ENCODE data around the gene ZFPL1. TPM values are rescaled to one million over a fixed set of nuclear protein-coding genes. Genes with fewer than 3 reads are reported as not detected.

The ZFPL1 gene
- total RNA-seq, 2 donors from 2014 or later = 40.7 to 50.2 TPM

- Mint-ChIP-seq H3K4me3 (no peak overlapping the region), H3K36me3 (ENCODE audit: low read depth) (no peaks in the 10 kb centered on the region), H3K4me1 (peaks cover 4% of the 10 kb centered on the region), H3K27ac (no peak overlapping the region), H3K27me3 (peaks cover 6% of the 10 kb centered on the region)
- ATAC-seq = no peak
- DNase-seq = no peak
- H3K9me3 ChIP-seq (ENCODE audit: control insufficient read depth, low read length, poor library complexity, severe bottlenecking) = no peaks in the 10 kb centered on the region
Measured at GRCh38 chr11:65066805-65067291, 17.2 kb upstream of the ZFPL1 start.

GRCh38 chr11:65067446-65067845 is 16.6 kb upstream of the ZFPL1 start:
- ATAC-seq (no peak), DNase-seq (no peak)
- no peaks in the 10 kb centered on the region for H3K4me1 Mint-ChIP-seq
- no peak overlapping the region for H3K27ac Mint-ChIP-seq
- H3K9me3 ChIP-seq (ENCODE audit: control insufficient read depth, low read length, poor library complexity, severe bottlenecking) = no peaks in the 10 kb centered on the region
- no peak overlapping the region for H3K4me3 Mint-ChIP-seq
- H3K36me3 Mint-ChIP-seq (ENCODE audit: low read depth) = no peaks in the 10 kb centered on the region
- peaks cover 6% of the 10 kb centered on the region for H3K27me3 Mint-ChIP-seq

- ATAC-seq = no peak
- no peaks in the 10 kb centered on the region for H3K4me1 Mint-ChIP-seq
- H3K27me3 Mint-ChIP-seq = no peaks in the 10 kb centered on the region
- no peak overlapping the region for H3K4me3 Mint-ChIP-seq
- DNase-seq = no peak
- no peaks in the 10 kb centered on the region for H3K36me3 Mint-ChIP-seq (ENCODE audit: low read depth)
- H3K9me3 ChIP-seq (ENCODE audit: control insufficient read depth, low read length, poor library complexity, severe bottlenecking) = no peaks in the 10 kb centered on the region
- H3K27ac Mint-ChIP-seq = no peak overlapping the region
Measured at GRCh38 chr11:65069217-65069616, 14.8 kb upstream of the ZFPL1 start.

GRCh38 chr11:65071907-65072630 is 12.0 kb upstream of the ZFPL1 start:
- Mint-ChIP-seq H3K36me3 (ENCODE audit: low read depth) (no peaks in the 10 kb centered on the region), H3K4me3 (no peak overlapping the region), H3K4me1 (no peaks in the 10 kb centered on the region), H3K27me3 (no peaks in the 10 kb centered on the region), H3K27ac (no peak overlapping the region)
- no peak for DNase-seq
- no peaks in the 10 kb centered on the region for H3K9me3 ChIP-seq (ENCODE audit: control insufficient read depth, low read length, poor library complexity, severe bottlenecking)
- no peak for ATAC-seq

- Mint-ChIP-seq H3K4me1 (no peaks in the 10 kb centered on the region), H3K27me3 (no peaks in the 10 kb centered on the region), H3K36me3 (ENCODE audit: low read depth) (no peaks in the 10 kb centered on the region), H3K4me3 (no peak overlapping the region), H3K27ac (no peak overlapping the region)
- DNase-seq (no peak), ATAC-seq (no peak)
- no peaks in the 10 kb centered on the region for H3K9me3 ChIP-seq (ENCODE audit: control insufficient read depth, low read length, poor library complexity, severe bottlenecking)
Measured at GRCh38 chr11:65072631-65072966, 11.4 kb upstream of the ZFPL1 start.

GRCh38 chr11:65077451-65077850 is 6.6 kb upstream of the ZFPL1 start:
- no peak for ATAC-seq
- Mint-ChIP-seq H3K27me3 (no peaks in the 10 kb centered on the region), H3K27ac (peak overlapping the region; percentile 49), H3K4me3 (peak overlapping the region; percentile 25), H3K36me3 (ENCODE audit: low read depth) (no peaks in the 10 kb centered on the region), H3K4me1 (peaks cover 8% of the 10 kb centered on the region)
- no peak for DNase-seq
- no peaks in the 10 kb centered on the region for H3K9me3 ChIP-seq (ENCODE audit: control insufficient read depth, low read length, poor library complexity, severe bottlenecking)

- H3K27ac Mint-ChIP-seq = peak overlapping the region; percentile 49
Measured at GRCh38 chr11:65078151-65078550, 5.9 kb upstream of the ZFPL1 start.

GRCh38 chr11:65078786-65079342 is 5.2 kb upstream of the ZFPL1 start:
- ATAC-seq (no peak), DNase-seq (no peak)
- no peaks in the 10 kb centered on the region for H3K36me3 Mint-ChIP-seq (ENCODE audit: low read depth)
- no peak overlapping the region for H3K4me3 Mint-ChIP-seq
- no peaks in the 10 kb centered on the region for H3K9me3 ChIP-seq (ENCODE audit: control insufficient read depth, low read length, poor library complexity, severe bottlenecking)
- H3K27me3 Mint-ChIP-seq = no peaks in the 10 kb centered on the region
- H3K4me1 Mint-ChIP-seq = peaks cover 12% of the 10 kb centered on the region
- peak overlapping the region; percentile 49 for H3K27ac Mint-ChIP-seq

More at GRCh38 chr11:65078151-65078550, 5.9 kb upstream of the ZFPL1 start:
- H3K9me3 ChIP-seq (ENCODE audit: control insufficient read depth, low read length, poor library complexity, severe bottlenecking) = no peaks in the 10 kb centered on the region
- Mint-ChIP-seq H3K4me1 (peaks cover 8% of the 10 kb centered on the region), H3K4me3 (no peak overlapping the region), H3K36me3 (ENCODE audit: low read depth) (no peaks in the 10 kb centered on the region), H3K27me3 (no peaks in the 10 kb centered on the region)
- DNase-seq (peak; percentile 49 to 66 (median 54)), ATAC-seq (peak; percentile 99)

- peak overlapping the region; percentile 96 for H3K27ac Mint-ChIP-seq
- H3K4me1 Mint-ChIP-seq = peaks cover 21% of the 10 kb centered on the region
- no peaks in the 10 kb centered on the region for H3K27me3 Mint-ChIP-seq
- ATAC-seq = no peak
- no peaks in the 10 kb centered on the region for H3K9me3 ChIP-seq (ENCODE audit: control insufficient read depth, low read length, poor library complexity, severe bottlenecking)
- H3K4me3 Mint-ChIP-seq = peak overlapping the region; percentile 98
- H3K36me3 Mint-ChIP-seq (ENCODE audit: low read depth) = peaks cover 8% of the 10 kb centered on the region
- DNase-seq = no peak
Measured at GRCh38 chr11:65083134-65083833, 738 bp upstream of the ZFPL1 start.

GRCh38 chr11:65084598-65085375 is 765 bp downstream of the ZFPL1 start:
- H3K27ac Mint-ChIP-seq = peak overlapping the region; percentile 96
- no peaks in the 10 kb centered on the region for H3K27me3 Mint-ChIP-seq
- peak overlapping the region; percentile 98 for H3K4me3 Mint-ChIP-seq
- ATAC-seq = no peak
- no peaks in the 10 kb centered on the region for H3K9me3 ChIP-seq (ENCODE audit: control insufficient read depth, low read length, poor library complexity, severe bottlenecking)
- peaks cover 10% of the 10 kb centered on the region for H3K36me3 Mint-ChIP-seq (ENCODE audit: low read depth)
- DNase-seq = no peak
- H3K4me1 Mint-ChIP-seq = peaks cover 22% of the 10 kb centered on the region

- Mint-ChIP-seq H3K36me3 (ENCODE audit: low read depth) (peaks cover 10% of the 10 kb centered on the region), H3K27me3 (no peaks in the 10 kb centered on the region), H3K4me1 (peaks cover 22% of the 10 kb centered on the region), H3K27ac (peak overlapping the region; percentile 96), H3K4me3 (peak overlapping the region; percentile 98)
- H3K9me3 ChIP-seq (ENCODE audit: control insufficient read depth, low read length, poor library complexity, severe bottlenecking) = no peaks in the 10 kb centered on the region
- ATAC-seq (no peak), DNase-seq (no peak)
Measured at GRCh38 chr11:65085446-65085845, 1.4 kb downstream of the ZFPL1 start.

GRCh38 chr11:65086809-65087208 is 2.8 kb downstream of the ZFPL1 start:
- DNase-seq = no peak
- Mint-ChIP-seq H3K4me3 (no peak overlapping the region), H3K4me1 (peaks cover 22% of the 10 kb centered on the region), H3K27ac (no peak overlapping the region), H3K27me3 (no peaks in the 10 kb centered on the region), H3K36me3 (ENCODE audit: low read depth) (peaks cover 10% of the 10 kb centered on the region)
- no peaks in the 10 kb centered on the region for H3K9me3 ChIP-seq (ENCODE audit: control insufficient read depth, low read length, poor library complexity, severe bottlenecking)
- no peak for ATAC-seq

- Mint-ChIP-seq H3K27me3 (no peaks in the 10 kb centered on the region), H3K27ac (no peak overlapping the region), H3K4me1 (peaks cover 22% of the 10 kb centered on the region), H3K4me3 (no peak overlapping the region), H3K36me3 (ENCODE audit: low read depth) (peaks cover 10% of the 10 kb centered on the region)
- no peak for DNase-seq
- no peak for ATAC-seq
- no peaks in the 10 kb centered on the region for H3K9me3 ChIP-seq (ENCODE audit: control insufficient read depth, low read length, poor library complexity, severe bottlenecking)
Measured at GRCh38 chr11:65087216-65087615, 3.2 kb downstream of the ZFPL1 start.
